ENCODE measurements around the gene ACER2. TPM values are rescaled to one million over a fixed set of nuclear protein-coding genes. Genes with fewer than 3 reads are reported as not detected.

The ACER2 gene
- total RNA-seq, 1 experiment from 2014 or later: 8.8 TPM

GRCh38 chr9:19416143-19416542, 7.3 kb downstream of the ACER2 start:
- Mint-ChIP-seq H3K4me3 (no peak overlapping the region), H3K27ac (no peak overlapping the region), H3K27me3 (ENCODE audit: low read depth) (no peaks in the 10 kb centered on the region), H3K36me3 (peaks cover 27% of the 10 kb centered on the region), H3K9me3 (peaks cover 10% of the 10 kb centered on the region), H3K4me1 (peaks cover 13% of the 10 kb centered on the region)
- POLR2A ChIA-PET: no interaction called here
- TF ChIP-seq MLX (CRISPR knock-in tag; IDR thresholded peaks at IDR 0.05) (no peak), E2F5 (CRISPR knock-in tag; IDR thresholded peaks at IDR 0.05) (no peak), JUN (CRISPR knock-in tag; IDR thresholded peaks at IDR 0.05) (no peak), NFYB (CRISPR knock-in tag; conservative IDR thresholded peaks at IDR 0.05; ENCODE audit: low read depth) (no peak), ERG (CRISPR knock-in tag; IDR thresholded peaks at IDR 0.05) (no peak), AFF4 (CRISPR knock-in tag; IDR thresholded peaks at IDR 0.05; ENCODE audit: borderline replicate concordance) (no peak), MYBL2 (CRISPR knock-in tag; IDR thresholded peaks at IDR 0.05) (no peak), USF2 (CRISPR knock-in tag; IDR thresholded peaks at IDR 0.05) (no peak), ZNF317 (CRISPR knock-in tag; IDR thresholded peaks at IDR 0.05; ENCODE audit: borderline replicate concordance, low read depth) (no peak), TEAD1 (CRISPR knock-in tag; IDR thresholded peaks at IDR 0.05) (no peak), ZNF121 (CRISPR knock-in tag; IDR thresholded peaks at IDR 0.05) (no peak), IRF2 (CRISPR knock-in tag; IDR thresholded peaks at IDR 0.05; ENCODE audit: borderline replicate concordance, low read depth) (no peak)
- TF ChIP-seq, protein P1, sequence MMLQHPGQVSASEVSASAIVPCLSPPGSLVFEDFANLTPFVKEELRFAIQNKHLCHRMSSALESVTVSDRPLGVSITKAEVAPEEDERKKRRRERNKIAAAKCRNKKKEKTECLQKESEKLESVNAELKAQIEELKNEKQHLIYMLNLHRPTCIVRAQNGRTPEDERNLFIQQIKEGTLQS (CRISPR knock-in tag; conservative IDR thresholded peaks at IDR 0.05): no peak
- ATAC-seq (no peak), DNase-seq (ENCODE audit: low spot score) (no peak)
- CTCF ChIA-PET: no interaction called here

GRCh38 chr9:19420877-19421276, 12.1 kb downstream of the ACER2 start:
- POLR2A ChIA-PET: no interaction called here
- Mint-ChIP-seq H3K27ac (no peak overlapping the region), H3K36me3 (peaks cover 36% of the 10 kb centered on the region), H3K4me1 (peaks cover 18% of the 10 kb centered on the region), H3K9me3 (peaks cover 10% of the 10 kb centered on the region), H3K27me3 (ENCODE audit: low read depth) (no peaks in the 10 kb centered on the region), H3K4me3 (no peak overlapping the region)
- DNase-seq (ENCODE audit: low spot score) (no peak), ATAC-seq (no peak)
- CTCF ChIA-PET: interaction anchor here (1.6 kb wide), 1 partner anchor 44 kb away, joined by 4 read pairs; no protein-coding TSS in a partner anchor
- no peak for TF ChIP-seq MYBL2 (CRISPR knock-in tag; IDR thresholded peaks at IDR 0.05)
- no peak for TF ChIP-seq EMX1 (CRISPR knock-in tag; IDR thresholded peaks at IDR 0.05)
- TF ChIP-seq E2F5 (CRISPR knock-in tag; IDR thresholded peaks at IDR 0.05): no peak
- no peak for TF ChIP-seq ZNF317 (CRISPR knock-in tag; IDR thresholded peaks at IDR 0.05; ENCODE audit: borderline replicate concordance, low read depth)
- no peak for TF ChIP-seq ZNF263 (CRISPR knock-in tag; IDR thresholded peaks at IDR 0.05; ENCODE audit: low read depth)
- TF ChIP-seq, protein P2, sequence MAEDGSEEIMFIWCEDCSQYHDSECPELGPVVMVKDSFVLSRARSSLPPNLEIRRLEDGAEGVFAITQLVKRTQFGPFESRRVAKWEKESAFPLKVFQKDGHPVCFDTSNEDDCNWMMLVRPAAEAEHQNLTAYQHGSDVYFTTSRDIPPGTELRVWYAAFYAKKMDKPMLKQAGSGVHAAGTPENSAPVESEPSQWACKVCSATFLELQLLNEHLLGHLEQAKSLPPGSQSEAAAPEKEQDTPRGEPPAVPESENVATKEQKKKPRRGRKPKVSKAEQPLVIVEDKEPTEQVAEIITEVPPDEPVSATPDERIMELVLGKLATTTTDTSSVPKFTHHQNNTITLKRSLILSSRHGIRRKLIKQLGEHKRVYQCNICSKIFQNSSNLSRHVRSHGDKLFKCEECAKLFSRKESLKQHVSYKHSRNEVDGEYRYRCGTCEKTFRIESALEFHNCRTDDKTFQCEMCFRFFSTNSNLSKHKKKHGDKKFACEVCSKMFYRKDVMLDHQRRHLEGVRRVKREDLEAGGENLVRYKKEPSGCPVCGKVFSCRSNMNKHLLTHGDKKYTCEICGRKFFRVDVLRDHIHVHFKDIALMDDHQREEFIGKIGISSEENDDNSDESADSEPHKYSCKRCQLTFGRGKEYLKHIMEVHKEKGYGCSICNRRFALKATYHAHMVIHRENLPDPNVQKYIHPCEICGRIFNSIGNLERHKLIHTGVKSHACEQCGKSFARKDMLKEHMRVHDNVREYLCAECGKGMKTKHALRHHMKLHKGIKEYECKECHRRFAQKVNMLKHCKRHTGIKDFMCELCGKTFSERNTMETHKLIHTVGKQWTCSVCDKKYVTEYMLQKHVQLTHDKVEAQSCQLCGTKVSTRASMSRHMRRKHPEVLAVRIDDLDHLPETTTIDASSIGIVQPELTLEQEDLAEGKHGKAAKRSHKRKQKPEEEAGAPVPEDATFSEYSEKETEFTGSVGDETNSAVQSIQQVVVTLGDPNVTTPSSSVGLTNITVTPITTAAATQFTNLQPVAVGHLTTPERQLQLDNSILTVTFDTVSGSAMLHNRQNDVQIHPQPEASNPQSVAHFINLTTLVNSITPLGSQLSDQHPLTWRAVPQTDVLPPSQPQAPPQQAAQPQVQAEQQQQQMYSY (CRISPR knock-in tag; IDR thresholded peaks at IDR 0.05): no peak
- no peak for TF ChIP-seq TCF7 (CRISPR knock-in tag; IDR thresholded peaks at IDR 0.05; ENCODE audit: low read depth)
- no peak for TF ChIP-seq GABPB1 (CRISPR knock-in tag; IDR thresholded peaks at IDR 0.05)
- no peak for TF ChIP-seq ELF4 (CRISPR knock-in tag; IDR thresholded peaks at IDR 0.05; ENCODE audit: low read depth)
- TF ChIP-seq CREB1 (CRISPR knock-in tag; IDR thresholded peaks at IDR 0.05): no peak
- TF ChIP-seq, protein P3, sequence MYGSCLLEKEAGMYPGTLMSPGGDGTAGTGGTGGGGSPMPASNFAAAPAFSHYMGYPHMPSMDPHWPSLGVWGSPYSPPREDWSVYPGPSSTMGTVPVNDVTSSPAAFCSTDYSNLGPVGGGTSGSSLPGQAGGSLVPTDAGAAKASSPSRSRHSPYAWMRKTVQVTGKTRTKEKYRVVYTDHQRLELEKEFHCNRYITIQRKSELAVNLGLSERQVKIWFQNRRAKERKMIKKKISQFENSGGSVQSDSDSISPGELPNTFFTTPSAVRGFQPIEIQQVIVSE (CRISPR knock-in tag; IDR thresholded peaks at IDR 0.05; ENCODE audit: borderline replicate concordance): no peak
- TF ChIP-seq KAT7 (CRISPR knock-in tag; IDR thresholded peaks at IDR 0.05; ENCODE audit: borderline replicate concordance): no peak
